SKM-1 (cell line): ENCODE results near the gene MEF2C.
A peak's percentile ranks its signal among the peaks of the same experiment; 100 is the strongest.
"Not testable (repeated sequence)": the region's sequence is repeated elsewhere in the genome, so short reads cannot be mapped to it uniquely, and the experiment has no call there.

Experiments
- DNase-seq: peaks from one replicate; lab custom pipeline; 2025; ENCODE audit not compliant: unreplicated experiment; lab: John Stamatoyannopoulos, UW

The MEF2C gene

GRCh38 chr5:88863523-88863922 is 19.5 kb downstream of the MEF2C start:
- DNase-seq, result no peak

DNA sequence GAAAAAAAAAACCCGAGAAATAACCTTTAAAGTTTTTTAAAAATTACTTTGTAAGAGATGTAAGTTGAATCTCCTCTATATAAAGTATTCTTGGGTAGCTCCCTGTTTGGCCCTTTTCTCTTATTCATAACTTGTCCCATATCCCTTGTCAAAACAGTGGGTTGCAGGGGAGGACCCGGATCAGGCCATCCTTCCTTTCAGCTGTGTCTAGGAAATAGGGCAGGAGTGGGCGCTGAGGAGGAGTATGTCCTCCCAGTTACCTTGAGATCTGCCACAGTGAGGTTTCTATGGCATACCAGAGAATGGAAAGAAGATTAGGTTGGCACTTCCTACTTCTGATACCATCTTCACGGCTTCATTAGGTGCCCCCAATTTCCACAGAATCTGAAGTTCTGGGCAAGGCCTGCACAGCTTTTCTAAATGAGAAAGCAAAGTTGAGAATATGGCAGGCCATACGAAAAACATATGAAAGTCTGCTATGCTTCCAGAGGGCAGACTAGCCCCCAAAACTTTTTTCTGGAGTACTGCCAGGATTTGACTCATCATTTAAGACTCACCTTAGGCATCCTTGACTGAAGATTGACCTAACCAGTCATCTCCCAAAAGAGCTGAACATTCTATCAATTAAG is 20.3 kb downstream of the MEF2C start:
- DNase-seq, result no peak

- no peak for DNase-seq
These were observed 21.8 kb downstream of the MEF2C start for GRCh38 chr5:88861231-88861630.

DNA sequence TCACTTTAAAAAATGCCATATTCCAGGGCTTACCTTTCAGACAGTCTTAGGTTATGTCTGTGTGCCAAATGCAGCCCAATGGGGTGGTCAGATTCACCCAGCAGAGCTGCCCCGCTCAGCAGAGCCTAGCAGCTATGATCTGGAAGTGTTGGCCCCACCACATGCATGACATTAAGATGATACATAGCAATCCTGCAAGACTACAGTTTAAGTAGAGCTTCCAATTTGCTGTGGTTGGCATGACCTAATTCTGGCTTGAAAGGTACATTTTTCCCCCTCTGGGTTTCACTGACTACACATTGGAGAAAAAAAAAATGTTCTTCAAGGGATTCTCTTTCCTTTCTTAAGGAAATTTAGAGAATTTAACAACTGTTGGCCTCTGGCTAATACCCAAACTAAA is 22.5 kb downstream of the MEF2C start:
- DNase-seq, result no peak

- DNase-seq, result no peak
These were observed 24.6 kb downstream of the MEF2C start for GRCh38 chr5:88858392-88858791.

DNA sequence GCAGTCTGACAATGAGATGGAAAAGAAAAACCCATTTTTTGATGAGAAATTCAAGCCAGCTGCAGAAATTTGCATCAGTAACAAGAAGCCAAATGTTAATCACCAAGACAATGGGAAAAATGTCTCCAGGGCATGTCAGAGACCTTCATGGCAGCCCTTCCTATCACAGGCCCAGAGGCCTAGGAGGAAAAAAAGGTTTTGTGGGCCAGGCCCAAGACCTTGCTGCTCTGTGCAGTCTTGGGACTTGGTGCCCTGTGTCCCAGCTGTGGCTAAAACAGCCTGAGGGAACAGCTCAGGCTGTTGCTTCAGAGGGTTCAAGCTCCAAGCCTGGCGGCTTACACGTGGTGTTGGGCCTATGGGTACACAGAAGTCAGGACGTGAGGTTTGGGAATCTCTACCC is 26.6 kb downstream of the MEF2C start:
- DNase-seq, result not testable (repeated sequence)

DNA sequence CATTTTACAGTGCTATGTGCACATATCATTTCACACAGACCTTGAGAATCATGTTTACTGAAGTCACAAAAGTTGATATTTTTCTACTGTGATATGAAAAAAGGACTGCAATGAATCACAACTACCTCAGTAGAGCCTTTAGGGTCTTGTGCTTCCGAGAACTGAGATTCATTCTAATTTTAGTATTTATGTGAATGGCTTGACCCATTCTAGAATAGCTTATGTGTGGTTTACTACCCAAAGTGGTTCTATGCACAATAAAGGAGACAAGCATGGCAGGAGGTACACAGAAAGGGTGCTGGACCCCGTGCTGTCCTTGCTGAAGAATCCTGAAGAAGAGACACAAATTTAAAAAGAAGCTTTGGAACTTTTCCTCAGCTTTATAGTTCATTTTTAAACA is 28.2 kb downstream of the MEF2C start:
- DNase-seq, result no peak

DNA sequence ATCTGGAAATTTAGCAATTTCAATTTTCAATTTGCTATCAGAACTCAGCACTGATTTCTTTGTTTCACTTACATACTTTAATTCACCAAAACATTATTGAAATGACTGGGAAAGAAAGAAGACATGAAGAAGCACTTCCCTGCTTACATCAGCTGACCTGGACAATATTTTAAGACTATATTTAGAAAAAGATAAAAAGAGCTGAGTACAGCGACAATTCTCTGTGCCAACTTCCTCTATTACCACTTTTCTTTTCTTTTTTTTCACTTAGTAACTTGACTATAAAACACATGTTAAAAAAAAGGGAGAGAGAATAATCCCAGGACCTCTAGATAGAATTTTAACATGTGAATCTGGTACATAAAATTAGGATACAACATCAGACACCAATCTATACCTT is 35.6 kb downstream of the MEF2C start:
- DNase-seq, result peak; percentile 12

GRCh38 chr5:88846434-88846833 is 36.5 kb downstream of the MEF2C start:
- no peak for DNase-seq

GRCh38 chr5:88845081-88845697 is 37.8 kb downstream of the MEF2C start:
- no peak for DNase-seq

DNA sequence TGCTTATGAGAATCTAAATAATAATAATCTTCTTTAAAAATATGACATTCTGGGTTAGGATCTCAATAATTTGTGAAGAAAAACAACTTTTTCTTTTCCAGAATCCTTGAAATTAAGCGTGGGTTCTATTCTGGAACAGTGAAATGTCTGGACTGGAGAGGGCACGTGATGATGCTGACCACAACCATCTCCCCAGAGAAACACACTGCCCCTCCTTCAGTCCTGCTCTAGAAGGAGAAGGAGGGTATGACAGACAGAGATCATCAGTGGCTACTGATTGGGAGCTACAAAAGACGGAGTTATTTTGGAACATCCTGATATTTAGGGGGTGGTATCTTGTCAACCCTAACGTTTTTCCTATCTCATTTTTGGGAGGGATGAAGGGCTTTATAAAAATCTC is 40.2 kb downstream of the MEF2C start:
- no peak for DNase-seq

GRCh38 chr5:88841212-88841611 is 41.8 kb downstream of the MEF2C start:
- no peak for DNase-seq

DNA sequence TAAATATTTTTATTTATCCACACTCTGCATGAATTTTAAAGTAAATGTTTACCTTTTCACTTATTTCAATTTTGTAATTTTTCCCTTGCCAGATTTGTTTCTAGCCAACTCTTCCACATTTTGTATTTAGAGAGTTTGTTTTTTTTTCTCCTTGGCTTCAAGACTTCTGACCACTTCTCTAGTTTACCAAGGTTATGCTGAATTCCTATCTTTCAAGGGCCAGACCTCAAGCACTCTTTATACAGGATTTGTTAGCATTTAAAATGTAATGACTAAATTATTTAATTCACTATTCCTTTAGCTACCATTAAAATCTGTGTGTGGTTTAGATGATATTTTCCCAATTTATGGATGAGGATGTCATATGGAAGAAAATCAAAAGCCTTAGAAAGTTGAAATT is 42.5 kb downstream of the MEF2C start:
- DNase-seq, result no peak

DNA sequence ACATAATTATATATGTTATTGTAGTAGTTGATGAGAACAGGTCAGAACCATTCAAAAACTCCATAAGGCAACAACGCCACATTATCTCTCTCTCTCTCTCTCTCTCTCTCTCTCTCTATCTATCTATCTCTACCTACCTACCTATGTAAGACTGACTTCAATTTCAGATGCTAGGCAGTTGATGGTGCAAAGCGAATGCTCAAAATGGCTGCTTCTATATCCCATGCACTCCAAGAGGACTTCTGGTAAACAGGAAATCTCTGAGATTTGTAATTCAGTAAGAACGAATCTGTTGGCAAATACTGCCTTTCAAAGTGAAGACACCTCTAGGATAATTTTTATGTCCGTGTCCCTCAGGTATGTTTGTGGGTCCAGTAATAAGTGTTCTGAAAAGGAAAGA is 43.7 kb downstream of the MEF2C start:
- DNase-seq, result no peak

DNA sequence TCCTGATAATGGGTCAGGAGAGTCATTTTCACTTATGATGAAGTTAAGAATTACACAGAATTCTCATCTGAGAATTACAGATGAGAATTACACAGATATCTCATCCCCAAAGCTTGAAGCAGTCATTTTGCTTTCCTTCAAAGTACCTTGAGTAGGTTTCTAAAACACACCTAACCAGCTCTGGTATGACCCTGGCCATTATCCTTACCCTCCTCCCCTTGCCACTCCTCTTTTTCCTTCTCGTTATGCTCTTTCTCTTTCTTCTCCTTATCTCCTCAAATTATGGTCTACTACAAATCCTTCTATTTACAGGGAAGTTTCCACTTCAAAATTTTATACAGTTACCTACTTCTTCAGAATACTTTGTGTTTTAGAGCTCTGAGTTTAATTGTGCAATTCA is 44.5 kb downstream of the MEF2C start:
- DNase-seq, result no peak

DNA sequence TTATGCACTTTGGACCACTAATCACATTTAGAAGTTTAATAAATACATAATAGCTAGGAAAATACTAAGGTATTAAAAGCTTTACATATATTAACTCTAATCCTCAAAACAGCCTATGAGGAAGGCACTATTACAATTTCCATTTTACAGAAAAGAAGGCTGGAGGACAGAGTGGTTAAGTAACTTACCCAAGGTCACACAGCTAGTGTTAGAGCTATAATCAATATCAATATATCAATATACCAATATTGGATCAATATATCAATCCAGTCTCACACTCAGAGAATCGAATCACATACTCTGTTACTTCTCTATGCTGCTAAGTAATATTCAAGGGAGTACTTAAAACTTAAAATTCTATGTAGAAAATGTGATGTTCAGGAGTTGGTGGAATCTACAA is 45.2 kb downstream of the MEF2C start:
- DNase-seq, result no peak

GRCh38 chr5:88837222-88837621 is 45.8 kb downstream of the MEF2C start:
- no peak for DNase-seq

GRCh38 chr5:88836195-88836838 is 46.7 kb downstream of the MEF2C start:
- DNase-seq, result no peak

DNA sequence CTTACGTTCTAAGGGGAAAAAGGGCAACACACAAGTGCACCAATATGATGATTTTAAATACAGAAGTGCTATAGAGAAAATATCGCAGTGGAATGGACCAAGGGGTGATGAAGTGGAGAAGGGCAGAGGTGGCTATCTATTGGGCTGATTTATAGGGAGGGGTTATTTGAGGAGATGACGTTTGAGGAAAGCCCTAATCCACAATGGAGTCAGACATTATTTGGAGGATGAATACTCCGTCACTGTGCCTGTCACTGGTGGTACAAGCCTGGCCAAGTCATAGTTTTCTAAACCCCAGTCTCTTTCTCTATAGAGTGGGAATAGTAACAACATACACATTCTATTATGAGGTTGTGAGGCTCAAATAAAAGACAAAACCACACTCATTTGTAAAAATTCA is 48.5 kb downstream of the MEF2C start:
- no peak for DNase-seq

DNA sequence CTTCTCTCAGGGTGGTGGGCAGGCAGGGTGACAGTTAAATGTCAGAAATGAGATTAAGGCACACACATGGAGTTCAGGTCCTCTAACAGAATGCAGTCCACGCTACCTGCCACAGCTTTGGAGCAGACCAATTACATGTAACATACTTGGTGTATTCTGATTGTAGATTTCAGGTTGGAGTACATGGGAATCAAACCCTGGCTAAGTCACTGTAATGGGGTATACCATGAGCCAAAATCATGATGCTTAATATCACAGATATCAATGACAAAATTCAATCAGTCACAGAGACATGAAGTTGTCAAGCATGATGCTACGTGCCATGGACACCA is 48.9 kb downstream of the MEF2C start:
- no peak for DNase-seq

DNA sequence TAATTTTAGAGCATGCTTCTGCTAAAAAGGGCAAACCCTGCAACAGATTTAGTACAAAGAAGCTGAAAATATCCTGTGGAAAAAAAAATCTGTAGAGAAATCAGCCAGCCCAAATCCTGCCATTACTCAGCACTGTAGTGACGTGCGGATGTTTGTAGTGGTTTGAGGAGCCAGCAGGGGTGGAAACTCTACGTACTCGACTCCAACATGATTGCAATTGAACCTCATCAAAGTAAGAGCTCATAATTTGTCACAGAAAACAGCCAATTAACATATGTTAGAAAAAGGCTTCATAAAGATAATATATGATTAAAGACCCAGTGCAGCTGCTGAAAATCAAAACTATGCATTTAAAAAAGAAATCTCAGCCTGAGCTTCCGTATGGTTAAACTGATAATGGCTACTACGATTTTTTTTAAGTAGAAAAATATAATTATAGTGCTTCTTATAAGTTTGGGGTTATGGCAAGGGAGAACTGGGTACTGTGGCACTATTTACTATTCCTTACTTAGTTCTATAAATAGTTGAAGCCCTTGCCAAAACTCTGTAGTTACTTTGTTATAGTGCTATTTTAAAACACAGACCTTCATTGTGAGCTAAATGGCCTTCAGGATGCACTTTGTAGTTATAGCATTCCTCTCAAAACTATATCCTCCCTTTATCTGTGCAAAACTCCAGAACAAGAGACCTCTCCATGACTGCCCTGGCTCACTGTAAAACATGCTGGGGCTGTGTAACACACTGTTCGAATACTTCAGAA is 49.4 kb downstream of the MEF2C start:
- DNase-seq, result no peak

GRCh38 chr5:88831816-88832215 is 51.2 kb downstream of the MEF2C start:
- no peak for DNase-seq
